Measurements from ENCODE around the gene HS3ST4. TPM values are rescaled to one million over a fixed set of nuclear protein-coding genes. Genes with fewer than 3 reads are reported as not detected.

Gene HS3ST4
- total RNA-seq, 6 donors from 2014 or later: 0.13 to 0.44 (median 0.17) TPM; not detected in 3

DNA sequence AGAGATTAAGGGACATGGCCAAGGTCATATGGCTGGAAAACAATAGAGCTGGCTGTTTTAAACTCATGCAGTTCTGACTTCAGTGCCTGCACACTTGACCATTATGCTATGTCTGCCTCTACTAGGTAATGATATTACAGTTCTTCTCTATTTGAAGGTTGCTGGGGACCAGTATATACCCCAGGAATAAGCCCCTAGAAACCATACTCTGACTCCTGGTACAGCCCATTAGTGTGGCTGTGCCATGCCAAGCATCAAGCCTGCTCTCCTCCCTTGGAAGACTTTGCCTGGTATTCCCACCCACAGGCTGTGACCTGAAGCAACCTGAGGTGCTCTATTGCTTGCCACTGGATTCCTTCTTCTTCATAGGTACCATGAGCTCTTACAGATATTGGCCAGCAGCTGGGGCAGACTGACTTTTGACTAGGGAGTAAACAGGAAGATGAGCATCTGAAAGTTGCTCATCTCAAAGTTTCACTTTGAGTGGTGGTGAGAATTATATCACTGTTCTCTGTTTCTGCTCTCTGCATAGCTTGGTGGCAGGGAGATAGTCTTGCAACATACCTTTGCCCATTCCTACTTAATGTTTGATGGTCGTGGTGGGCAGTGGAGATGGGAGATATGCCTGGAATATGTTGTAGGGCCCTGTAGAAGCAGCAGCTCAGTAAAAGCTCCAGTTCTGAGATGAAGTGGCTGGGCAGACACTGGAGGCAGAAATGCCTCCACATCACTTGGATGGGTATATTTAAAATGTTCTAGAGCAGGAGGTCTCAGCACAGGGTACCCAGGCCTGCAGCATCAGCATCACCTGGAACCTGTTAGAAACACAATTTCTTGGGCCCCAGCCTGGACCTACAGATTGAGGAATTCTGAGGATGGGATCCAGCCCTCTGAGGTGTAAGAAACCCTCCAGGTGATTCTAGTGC lies 274.7 kb downstream of the HS3ST4 start:
- 61 to 63% methylated on average over 1 of the region's 1 CpG for WGBS, 2 donors
- Histone ChIP-seq H3K27me3 (no peaks in the 10 kb centered on the region), H3K4me3 (no peak overlapping the region), H3K4me1 (no peaks in the 10 kb centered on the region), H3K27ac (no peak overlapping the region), H3K9me3 (no peaks in the 10 kb centered on the region), H3K36me3 (no peaks in the 10 kb centered on the region)
- DNase-seq: no peak
- ATAC-seq (ENCODE audit: low FRiP score in 2 of 2): no peak
- TF ChIP-seq POLR2AphosphoS5 (IDR thresholded peaks at IDR 0.05): no peak
- TF ChIP-seq, protein P1, sequence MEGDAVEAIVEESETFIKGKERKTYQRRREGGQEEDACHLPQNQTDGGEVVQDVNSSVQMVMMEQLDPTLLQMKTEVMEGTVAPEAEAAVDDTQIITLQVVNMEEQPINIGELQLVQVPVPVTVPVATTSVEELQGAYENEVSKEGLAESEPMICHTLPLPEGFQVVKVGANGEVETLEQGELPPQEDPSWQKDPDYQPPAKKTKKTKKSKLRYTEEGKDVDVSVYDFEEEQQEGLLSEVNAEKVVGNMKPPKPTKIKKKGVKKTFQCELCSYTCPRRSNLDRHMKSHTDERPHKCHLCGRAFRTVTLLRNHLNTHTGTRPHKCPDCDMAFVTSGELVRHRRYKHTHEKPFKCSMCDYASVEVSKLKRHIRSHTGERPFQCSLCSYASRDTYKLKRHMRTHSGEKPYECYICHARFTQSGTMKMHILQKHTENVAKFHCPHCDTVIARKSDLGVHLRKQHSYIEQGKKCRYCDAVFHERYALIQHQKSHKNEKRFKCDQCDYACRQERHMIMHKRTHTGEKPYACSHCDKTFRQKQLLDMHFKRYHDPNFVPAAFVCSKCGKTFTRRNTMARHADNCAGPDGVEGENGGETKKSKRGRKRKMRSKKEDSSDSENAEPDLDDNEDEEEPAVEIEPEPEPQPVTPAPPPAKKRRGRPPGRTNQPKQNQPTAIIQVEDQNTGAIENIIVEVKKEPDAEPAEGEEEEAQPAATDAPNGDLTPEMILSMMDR (IDR thresholded peaks at IDR 0.05): no peak
- TF ChIP-seq POLR2A (IDR thresholded peaks at IDR 0.05): no peak
- no peak for TF ChIP-seq EP300 (IDR thresholded peaks at IDR 0.05)

DNA sequence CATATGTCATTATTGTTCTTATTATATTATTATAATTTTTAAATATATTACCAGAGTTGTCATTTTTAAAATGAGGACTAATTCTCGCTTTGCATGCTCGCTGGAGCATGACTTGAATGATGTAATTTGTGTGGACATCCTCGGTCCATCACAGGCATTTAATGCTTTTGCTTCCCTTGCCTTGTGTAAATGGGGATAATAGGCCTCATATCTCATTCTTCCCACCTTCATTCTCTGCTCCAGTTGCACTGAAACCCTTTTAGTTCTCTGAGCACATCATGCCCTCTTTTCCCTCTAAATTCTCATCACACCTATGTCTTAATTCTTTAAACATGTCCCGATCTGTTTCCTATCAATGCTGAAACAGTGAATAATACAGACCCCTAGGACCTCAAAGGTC lies 285.4 kb downstream of the HS3ST4 start:
- ATAC-seq (ENCODE audit: low FRiP score in 2 of 2): no peak
- WGBS, 2 donors: 80% methylated on average over 4 of the region's 4 CpGs
- H3K4me3 ChIP-seq: no peak overlapping the region
- TF ChIP-seq POLR2AphosphoS5 (IDR thresholded peaks at IDR 0.05): no peak
- H3K27ac ChIP-seq: no peak overlapping the region
- H3K27me3 ChIP-seq: no peaks in the 10 kb centered on the region
- H3K36me3 ChIP-seq: no peaks in the 10 kb centered on the region
- DNase-seq: no peak
- no peaks in the 10 kb centered on the region for H3K9me3 ChIP-seq
- no peaks in the 10 kb centered on the region for H3K4me1 ChIP-seq

DNA sequence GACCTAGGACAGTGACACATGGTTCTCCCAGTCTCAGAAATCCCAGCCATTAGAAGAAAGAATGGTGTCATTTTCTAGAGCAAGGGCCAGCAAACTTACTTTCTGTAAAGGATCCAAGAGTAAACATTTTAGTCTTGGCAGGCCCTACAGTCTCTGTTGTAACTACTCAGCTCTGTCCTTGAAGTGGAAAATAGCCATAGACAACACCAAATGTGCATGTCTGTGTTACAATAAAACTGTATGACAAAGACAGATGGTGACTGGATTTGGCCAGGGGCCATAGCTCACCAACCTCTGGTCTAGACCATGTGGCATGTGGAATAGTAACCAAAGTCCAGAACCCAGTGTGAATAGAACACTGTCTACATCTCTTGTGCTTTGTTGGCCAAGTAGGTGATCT lies 286.5 kb downstream of the HS3ST4 start:
- Histone ChIP-seq H3K9me3 (no peaks in the 10 kb centered on the region), H3K27me3 (no peaks in the 10 kb centered on the region), H3K4me1 (no peaks in the 10 kb centered on the region), H3K36me3 (no peaks in the 10 kb centered on the region), H3K4me3 (no peak overlapping the region), H3K27ac (no peak overlapping the region)
- TF ChIP-seq, protein P1 (IDR thresholded peaks at IDR 0.05): no peak
- TF ChIP-seq POLR2AphosphoS5 (IDR thresholded peaks at IDR 0.05) (no peak), POLR2A (IDR thresholded peaks at IDR 0.05) (no peak), EP300 (IDR thresholded peaks at IDR 0.05) (no peak)
- DNase-seq: no peak
- ATAC-seq (ENCODE audit: low FRiP score in 2 of 2): no peak

DNA sequence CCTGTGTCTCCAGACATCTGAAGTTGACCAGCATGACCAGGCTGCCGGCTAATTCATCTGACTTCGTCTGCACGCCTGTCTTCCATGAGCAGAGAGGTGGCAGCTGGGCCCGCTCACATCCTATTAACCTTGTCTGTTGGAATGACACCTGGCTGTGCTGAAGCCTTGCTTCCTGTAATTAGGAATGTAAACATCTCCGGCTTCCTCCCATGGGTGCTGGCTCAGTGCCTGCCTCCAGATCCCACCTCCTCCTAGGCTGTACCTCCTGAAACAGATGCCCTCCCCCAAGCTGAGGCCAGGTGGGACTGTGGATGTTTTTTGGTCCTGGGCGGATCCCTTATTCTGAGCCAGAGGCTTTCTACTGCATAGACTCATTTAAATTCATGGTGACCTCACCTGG lies 296.3 kb downstream of the HS3ST4 start:
- DNase-seq: no peak
- Histone ChIP-seq H3K36me3 (no peaks in the 10 kb centered on the region), H3K4me3 (no peak overlapping the region), H3K4me1 (no peaks in the 10 kb centered on the region), H3K27me3 (no peaks in the 10 kb centered on the region), H3K9me3 (no peaks in the 10 kb centered on the region), H3K27ac (no peak overlapping the region)
- no peak for ATAC-seq (ENCODE audit: low FRiP score in 2 of 2)
- 42 to 62% methylated on average over 2 to 6 of the region's 6 CpGs for WGBS, 2 donors
- TF ChIP-seq EP300 (IDR thresholded peaks at IDR 0.05) (no peak), POLR2A (IDR thresholded peaks at IDR 0.05) (no peak), POLR2AphosphoS5 (IDR thresholded peaks at IDR 0.05) (no peak)
- TF ChIP-seq, protein P1 (IDR thresholded peaks at IDR 0.05): no peak

DNA sequence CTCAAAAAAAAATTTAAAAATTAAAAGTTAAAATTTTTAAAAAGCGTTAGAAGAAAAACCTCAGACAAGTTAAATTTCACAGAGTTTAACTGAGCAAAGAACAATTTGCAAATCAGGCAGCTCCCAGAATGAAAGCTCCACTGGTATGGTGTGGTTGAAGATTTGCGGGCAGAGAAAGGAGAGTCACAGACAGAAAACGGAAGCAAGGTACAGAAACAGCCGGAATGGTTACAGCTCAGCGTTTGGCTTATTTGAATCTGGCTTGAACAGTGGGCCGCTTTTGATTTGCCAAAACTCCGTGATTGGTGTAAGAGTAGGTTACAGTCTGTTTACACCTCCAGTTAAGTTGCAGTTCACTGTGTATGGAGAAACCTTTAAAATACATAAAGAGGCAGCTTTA lies 297.1 kb downstream of the HS3ST4 start:
- Histone ChIP-seq H3K27me3 (no peaks in the 10 kb centered on the region), H3K36me3 (no peaks in the 10 kb centered on the region), H3K4me1 (no peaks in the 10 kb centered on the region), H3K4me3 (no peak overlapping the region), H3K9me3 (no peaks in the 10 kb centered on the region), H3K27ac (no peak overlapping the region)
- no peak for TF ChIP-seq POLR2AphosphoS5 (IDR thresholded peaks at IDR 0.05)
- no peak for TF ChIP-seq EP300 (IDR thresholded peaks at IDR 0.05)
- TF ChIP-seq POLR2A (IDR thresholded peaks at IDR 0.05): no peak
- TF ChIP-seq, protein P1 (IDR thresholded peaks at IDR 0.05): no peak
- 83 to 86% methylated on average over 7 of the region's 7 CpGs for WGBS, 2 donors
- ATAC-seq (ENCODE audit: low FRiP score in 2 of 2) (no peak), DNase-seq (no peak)
